ENCODE measurements around the gene RPL15.

The RPL15 gene

DNA sequence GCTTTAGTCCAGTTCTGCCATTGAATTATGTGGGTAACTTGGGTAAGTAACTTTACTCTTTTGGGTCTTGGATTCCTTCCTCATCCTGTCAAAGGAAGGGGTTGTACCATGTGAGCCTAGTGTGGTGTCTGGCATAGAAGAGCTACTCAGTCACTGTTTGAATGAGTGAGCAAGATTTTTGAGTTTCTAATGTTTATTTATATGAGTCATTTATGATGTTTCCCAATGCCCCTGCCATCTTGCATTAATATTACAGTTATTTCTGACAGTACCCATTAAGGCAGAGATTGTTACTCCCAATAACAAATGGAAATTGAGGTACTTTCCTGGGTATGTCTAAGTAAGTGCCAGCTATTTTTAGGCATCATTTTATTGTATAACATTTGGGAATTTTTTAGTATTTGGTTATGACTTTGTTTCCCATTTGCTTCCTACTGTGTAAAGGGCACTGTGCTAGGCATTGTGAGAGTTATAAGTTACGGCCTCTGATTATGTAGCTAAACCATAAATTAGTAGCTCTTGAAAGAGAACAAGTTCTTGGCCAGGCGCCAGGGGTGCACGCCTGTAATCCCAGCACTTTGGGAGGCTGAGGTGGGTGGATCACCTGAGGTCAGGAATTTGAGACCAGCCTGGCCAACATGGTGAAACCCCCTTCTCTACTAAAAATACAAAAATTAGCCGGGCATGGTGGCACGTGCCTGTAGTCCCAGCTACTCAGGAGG is 51.7 kb downstream of the RPL15 start:
- no peak for DNase-seq

DNA sequence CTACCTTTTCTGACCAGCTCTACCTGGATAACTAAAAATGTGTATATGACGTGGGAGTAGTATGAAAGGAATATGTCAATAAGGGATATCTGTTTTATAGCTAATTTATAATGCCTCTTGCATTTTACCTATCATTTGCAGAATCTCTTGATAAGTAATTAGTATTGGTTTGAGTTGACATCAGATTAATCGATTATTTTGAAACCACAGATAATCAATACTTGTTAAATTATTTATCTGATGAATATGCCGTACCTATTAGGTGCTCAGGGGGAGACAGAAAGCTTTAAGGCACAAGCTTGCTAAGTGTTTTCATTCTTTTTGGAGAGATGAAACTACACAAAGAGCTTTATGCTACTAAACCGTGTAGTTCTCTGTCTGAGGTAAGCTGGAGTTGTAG is 52.5 kb downstream of the RPL15 start:
- no peak for DNase-seq
